GM12801 (cell line): Measurements from ENCODE around the gene SMYD2.

Source experiments
- CTCF ChIP-seq: IDR thresholded peaks from one replicate; pipeline ENCODE4 v1.5.1; 2011; ENCODE audit warnings: control low read depth; ENCODE audit not compliant: insufficient read length; ENCODE audit errors: extremely low read depth

The SMYD2 gene

GRCh38 chr1:214321705-214322453, 40.9 kb downstream of the SMYD2 start:
- no peak for TF ChIP-seq CTCF

- no peak for TF ChIP-seq CTCF
Observed at GRCh38 chr1:214324896-214325800, 44.2 kb downstream of the SMYD2 start.

GRCh38 chr1:214326406-214326805, 45.4 kb downstream of the SMYD2 start:
- no peak for TF ChIP-seq CTCF

- no peak for TF ChIP-seq CTCF
Observed at GRCh38 chr1:214327514-214327913, 46.6 kb downstream of the SMYD2 start.

GRCh38 chr1:214328770-214329469, 48.0 kb downstream of the SMYD2 start:
- no peak for TF ChIP-seq CTCF

- no peak for TF ChIP-seq CTCF
Observed at GRCh38 chr1:214329470-214330220, 48.7 kb downstream of the SMYD2 start.

- no peak for TF ChIP-seq CTCF
Observed at GRCh38 chr1:214330222-214330621, 49.3 kb downstream of the SMYD2 start.
